DOHH2 (cell line): ENCODE data around the gene RFLNA.

Source experiments
- EZH2phosphoT487 ChIP-seq: fragments of 200-600 bp; sonication (generic); IDR thresholded peaks from 2 replicates; pipeline ENCODE4 v1.6.1; 2017; ENCODE audit warnings: borderline replicate concordance, mild to moderate bottlenecking, antibody characterized with exemption, low read length, moderate library complexity, mixed read lengths
- TF ChIP-seq, protein P1 (sequence below): fragments of 200-600 bp; sonication (generic); IDR thresholded peaks from one replicate; pipeline ENCODE4 v1.5.1; 2014; ENCODE audit warnings: antibody characterized with exemption, mild to moderate bottlenecking, low read depth, low read length; ENCODE audit not compliant: poor library complexity, severe bottlenecking

DNA sequence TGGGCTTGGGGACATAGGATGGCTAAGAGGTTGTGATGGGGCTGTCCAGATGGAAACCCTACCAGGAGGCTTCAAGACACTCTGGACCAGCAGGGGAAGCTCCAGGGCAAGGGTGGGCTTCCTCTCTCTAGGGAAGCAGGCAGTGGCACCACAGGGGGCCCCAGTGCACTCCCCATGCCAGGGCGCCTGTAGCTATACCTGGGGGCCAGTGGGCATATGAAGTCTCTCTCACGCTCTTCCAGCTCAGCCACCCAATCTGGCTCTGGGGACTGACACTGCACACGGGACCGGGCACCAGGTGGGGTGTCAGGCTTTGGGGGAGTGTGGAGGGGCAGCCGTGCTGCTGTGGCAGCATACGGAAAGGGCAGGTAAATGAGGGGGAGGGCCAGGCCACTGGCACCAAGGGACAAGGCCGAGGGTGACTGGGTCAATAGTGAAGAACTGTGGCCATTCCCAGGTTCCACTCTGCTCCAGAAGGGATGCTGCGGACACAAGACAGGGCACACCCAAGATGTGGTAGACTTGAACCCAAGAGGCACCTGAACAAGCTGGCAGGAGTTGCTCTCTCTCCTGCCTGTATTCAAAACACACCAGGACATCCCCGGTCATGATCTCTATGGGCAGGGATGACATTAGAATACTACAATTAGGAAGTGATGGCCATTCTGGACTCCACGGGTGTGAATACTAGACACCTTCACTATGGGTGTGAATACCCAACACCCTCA lies 27.5 kb downstream of the RFLNA start:
- TF ChIP-seq, protein P1, sequence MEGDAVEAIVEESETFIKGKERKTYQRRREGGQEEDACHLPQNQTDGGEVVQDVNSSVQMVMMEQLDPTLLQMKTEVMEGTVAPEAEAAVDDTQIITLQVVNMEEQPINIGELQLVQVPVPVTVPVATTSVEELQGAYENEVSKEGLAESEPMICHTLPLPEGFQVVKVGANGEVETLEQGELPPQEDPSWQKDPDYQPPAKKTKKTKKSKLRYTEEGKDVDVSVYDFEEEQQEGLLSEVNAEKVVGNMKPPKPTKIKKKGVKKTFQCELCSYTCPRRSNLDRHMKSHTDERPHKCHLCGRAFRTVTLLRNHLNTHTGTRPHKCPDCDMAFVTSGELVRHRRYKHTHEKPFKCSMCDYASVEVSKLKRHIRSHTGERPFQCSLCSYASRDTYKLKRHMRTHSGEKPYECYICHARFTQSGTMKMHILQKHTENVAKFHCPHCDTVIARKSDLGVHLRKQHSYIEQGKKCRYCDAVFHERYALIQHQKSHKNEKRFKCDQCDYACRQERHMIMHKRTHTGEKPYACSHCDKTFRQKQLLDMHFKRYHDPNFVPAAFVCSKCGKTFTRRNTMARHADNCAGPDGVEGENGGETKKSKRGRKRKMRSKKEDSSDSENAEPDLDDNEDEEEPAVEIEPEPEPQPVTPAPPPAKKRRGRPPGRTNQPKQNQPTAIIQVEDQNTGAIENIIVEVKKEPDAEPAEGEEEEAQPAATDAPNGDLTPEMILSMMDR = no peak
- TF ChIP-seq EZH2phosphoT487 = no peak
